Chondrocyte (in vitro differentiated cells): ENCODE data around the gene AK9. TPM values are rescaled to one million over a fixed set of nuclear protein-coding genes. Genes with fewer than 3 reads are reported as not detected.

Source experiments
- DNase-seq: peaks from one replicate; pipeline ENCODE4 v3.0.0; 2021; ENCODE audit warnings: mixed read lengths, low spot score
- H3K27ac Mint-ChIP-seq: one replicate; pipeline ENCODE4 v1.8.0; 2021; ENCODE audit warnings: mild to moderate bottlenecking, moderate library complexity, mixed read lengths; ENCODE audit not compliant: unreplicated experiment
- H3K27me3 Mint-ChIP-seq: 2 replicates; pipeline ENCODE4 v1.8.0; 2021; ENCODE audit warnings: low read depth, mixed read lengths
- H3K36me3 Mint-ChIP-seq: 2 replicates; pipeline ENCODE4 v1.8.0; 2021; ENCODE audit warnings: low read depth, mixed read lengths
- H3K4me1 Mint-ChIP-seq: 2 replicates; pipeline ENCODE4 v1.8.0; 2021; ENCODE audit warnings: low read depth, mild to moderate bottlenecking, mixed read lengths
- H3K4me3 Mint-ChIP-seq: one replicate; pipeline ENCODE4 v1.8.0; 2021; ENCODE audit warnings: mild to moderate bottlenecking, moderate library complexity, mixed read lengths; ENCODE audit not compliant: unreplicated experiment
- H3K9me3 Mint-ChIP-seq: 2 replicates; pipeline ENCODE4 v1.8.0; 2021; ENCODE audit warnings: low read depth, mixed read lengths
- CTCF ChIP-seq: fragments of 200-600 bp; sonication (generic); IDR thresholded peaks from 2 replicates; pipeline ENCODE4 v1.5.0; 2021; ENCODE audit warnings: antibody characterized with exemption, mild to moderate bottlenecking, moderate library complexity
- total RNA-seq: library from RNA; stranded (reverse); gene quantifications from 3 replicates; pipeline ENCODE4 v1.2.1, GENCODE V29; 2021

Gene AK9
- total RNA-seq, 1 donor from 2014 or later: 4.4 TPM

GRCh38 chr6:109460161-109460829, 230.7 kb downstream of the AK9 start:
- no peak for TF ChIP-seq CTCF
- no peak for DNase-seq
- H3K4me1 Mint-ChIP-seq: peaks cover 14% of the 10 kb centered on the region
- peaks cover 10% of the 10 kb centered on the region for H3K36me3 Mint-ChIP-seq
- no peak overlapping the region for H3K27ac Mint-ChIP-seq
- H3K4me3 Mint-ChIP-seq: no peak overlapping the region
- H3K27me3 Mint-ChIP-seq: no peaks in the 10 kb centered on the region
- no peaks in the 10 kb centered on the region for H3K9me3 Mint-ChIP-seq

GRCh38 chr6:109458774-109459531, 232.0 kb downstream of the AK9 start:
- no peak overlapping the region for H3K4me3 Mint-ChIP-seq

DNA sequence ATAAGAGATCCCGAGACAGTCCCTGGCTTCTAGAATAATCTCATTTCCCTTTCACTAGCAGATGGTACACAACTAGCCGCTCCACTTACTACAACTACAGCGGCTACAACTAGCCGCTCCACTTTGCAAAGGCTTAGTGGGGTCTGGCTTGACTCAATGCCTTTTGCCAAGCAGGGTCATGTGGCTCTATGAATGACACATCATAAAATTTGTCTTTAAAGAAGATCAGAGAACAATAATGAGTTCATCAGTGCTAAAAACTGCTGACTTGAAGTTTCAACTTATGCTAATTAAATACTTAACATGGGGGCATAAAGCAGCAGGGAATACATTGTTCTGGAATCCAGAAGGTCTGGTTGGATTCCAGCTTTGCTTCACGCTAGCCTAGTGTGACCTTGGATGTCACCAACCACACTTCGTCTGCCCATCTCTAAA, 233.4 kb downstream of the AK9 start:
- Mint-ChIP-seq H3K27ac (peak overlapping the region; percentile 57), H3K4me3 (no peak overlapping the region), H3K36me3 (peaks cover 8% of the 10 kb centered on the region), H3K4me1 (peaks cover 31% of the 10 kb centered on the region), H3K27me3 (no peaks in the 10 kb centered on the region), H3K9me3 (no peaks in the 10 kb centered on the region)
- TF ChIP-seq CTCF: no peak
- no peak for DNase-seq

More at GRCh38 chr6:109458774-109459531, 232.0 kb downstream of the AK9 start:
- H3K36me3 Mint-ChIP-seq: peaks cover 8% of the 10 kb centered on the region
- DNase-seq: no peak
- H3K27ac Mint-ChIP-seq: no peak overlapping the region
- H3K27me3 Mint-ChIP-seq: no peaks in the 10 kb centered on the region
- H3K9me3 Mint-ChIP-seq: no peaks in the 10 kb centered on the region
- no peak for TF ChIP-seq CTCF
- H3K4me1 Mint-ChIP-seq: peaks cover 22% of the 10 kb centered on the region

DNA sequence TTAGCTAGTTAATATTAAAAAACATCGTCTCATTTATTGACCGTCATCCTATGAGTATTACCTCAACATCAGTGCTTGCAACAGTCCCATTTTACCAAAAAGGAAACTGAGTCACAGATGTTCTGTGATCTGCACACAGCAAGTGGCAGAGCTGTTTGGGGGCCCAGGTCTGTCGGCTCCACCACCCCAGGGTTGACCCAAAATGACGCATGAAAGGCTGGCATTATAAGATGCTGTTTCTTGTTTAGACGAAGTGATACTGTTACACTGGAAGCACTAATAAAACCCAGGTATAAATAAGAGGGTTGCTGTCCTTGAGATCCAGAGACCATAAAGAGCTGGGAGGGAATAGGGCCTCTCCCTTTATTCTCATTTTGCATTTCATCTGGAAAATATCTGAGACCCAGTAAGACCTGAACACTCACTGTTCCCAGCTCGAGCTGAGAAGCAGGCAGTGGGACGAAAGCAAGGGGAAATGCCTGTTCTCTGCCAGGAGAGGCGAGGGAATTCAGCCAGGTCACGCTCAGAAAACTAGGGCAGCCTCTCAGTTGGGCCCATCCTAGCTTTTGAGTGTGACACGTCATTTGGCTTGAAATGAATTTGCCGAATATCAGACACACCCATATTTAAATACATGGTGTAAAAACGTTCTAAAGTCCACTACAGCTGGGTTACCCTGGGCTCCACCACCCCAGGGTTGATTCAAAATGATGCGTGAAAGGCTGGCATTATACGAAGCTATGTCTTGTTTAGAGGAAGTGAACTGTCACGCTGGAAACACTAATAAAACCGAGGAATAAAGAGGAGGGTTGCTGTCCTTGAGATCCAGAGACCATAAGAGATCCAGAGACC, 234.1 kb downstream of the AK9 start:
- no peaks in the 10 kb centered on the region for H3K9me3 Mint-ChIP-seq
- no peaks in the 10 kb centered on the region for H3K27me3 Mint-ChIP-seq
- peaks cover 31% of the 10 kb centered on the region for H3K4me1 Mint-ChIP-seq
- peak overlapping the region; percentile 57 for H3K27ac Mint-ChIP-seq
- TF ChIP-seq CTCF: no peak
- peaks cover 6% of the 10 kb centered on the region for H3K36me3 Mint-ChIP-seq
- no peak for DNase-seq
- peak overlapping the region; percentile 80 for H3K4me3 Mint-ChIP-seq

- Mint-ChIP-seq H3K27me3 (no peaks in the 10 kb centered on the region), H3K4me3 (peak overlapping the region; percentile 80), H3K27ac (peak overlapping the region; percentile 54), H3K36me3 (peaks cover 7% of the 10 kb centered on the region), H3K4me1 (peaks cover 31% of the 10 kb centered on the region), H3K9me3 (no peaks in the 10 kb centered on the region)
- TF ChIP-seq CTCF: no peak
- no peak for DNase-seq
These were observed 234.9 kb downstream of the AK9 start for GRCh38 chr6:109456111-109456583.
